HL-60 (cell line): Measurements from ENCODE around the gene ZNF804A.

ENCODE experiments used
- DNase-seq, 2 experiments: peaks; one replicate each; pipeline ENCODE4 v3.0.0-alpha.2; 2010 to 2020; ENCODE audit warnings: low read depth in 1 of 2, low spot score in 1 of 2
- H3K27ac ChIP-seq: fragments of 250-450 bp; sonication (Bioruptor Pico); replicated peaks from 2 replicates; pipeline ENCODE4 v1.5.1; 2020; ENCODE audit warnings: mild to moderate bottlenecking, moderate library complexity
- H3K27me3 ChIP-seq: fragments of 250-450 bp; sonication (Bioruptor Pico); 2 replicates; pipeline ENCODE4 v1.5.1; 2021; ENCODE audit warnings: mild to moderate bottlenecking, moderate library complexity; ENCODE audit not compliant: insufficient read depth, poor library complexity, severe bottlenecking
- H3K4me3 ChIP-seq: replicated peaks from 2 replicates; pipeline ENCODE4 v1.5.1; 2011; ENCODE audit warnings: mild to moderate bottlenecking, control low read depth, low read length; ENCODE audit not compliant: insufficient read depth
- GABPA ChIP-seq: IDR thresholded peaks from 2 replicates; pipeline ENCODE4 v1.6.1; 2012; ENCODE audit warnings: low read depth
- POLR2AphosphoS5 ChIP-seq: IDR thresholded peaks from 2 replicates; pipeline ENCODE4 v1.6.1; 2012; ENCODE audit warnings: low read depth
- REST ChIP-seq: IDR thresholded peaks from 2 replicates; pipeline ENCODE4 v1.6.1; 2012; ENCODE audit warnings: low read depth; ENCODE audit not compliant: insufficient replicate concordance
- SPI1 ChIP-seq: IDR thresholded peaks from 2 replicates; pipeline ENCODE4 v1.6.1; 2012; ENCODE audit warnings: low read depth, mild to moderate bottlenecking, borderline replicate concordance
- TF ChIP-seq, protein P1 (sequence below): IDR thresholded peaks from one replicate; pipeline ENCODE4 v1.5.1; 2011; ENCODE audit warnings: low read length, control low read depth, inconsistent platforms; ENCODE audit not compliant: insufficient read depth

Gene ZNF804A

GRCh38 chr2:184847331-184847730 lies 249.0 kb downstream of the ZNF804A start:
- Histone ChIP-seq H3K4me3 (no peak overlapping the region), H3K27me3 (no peaks in the 10 kb centered on the region), H3K27ac (no peak overlapping the region)
- TF ChIP-seq, protein P1, sequence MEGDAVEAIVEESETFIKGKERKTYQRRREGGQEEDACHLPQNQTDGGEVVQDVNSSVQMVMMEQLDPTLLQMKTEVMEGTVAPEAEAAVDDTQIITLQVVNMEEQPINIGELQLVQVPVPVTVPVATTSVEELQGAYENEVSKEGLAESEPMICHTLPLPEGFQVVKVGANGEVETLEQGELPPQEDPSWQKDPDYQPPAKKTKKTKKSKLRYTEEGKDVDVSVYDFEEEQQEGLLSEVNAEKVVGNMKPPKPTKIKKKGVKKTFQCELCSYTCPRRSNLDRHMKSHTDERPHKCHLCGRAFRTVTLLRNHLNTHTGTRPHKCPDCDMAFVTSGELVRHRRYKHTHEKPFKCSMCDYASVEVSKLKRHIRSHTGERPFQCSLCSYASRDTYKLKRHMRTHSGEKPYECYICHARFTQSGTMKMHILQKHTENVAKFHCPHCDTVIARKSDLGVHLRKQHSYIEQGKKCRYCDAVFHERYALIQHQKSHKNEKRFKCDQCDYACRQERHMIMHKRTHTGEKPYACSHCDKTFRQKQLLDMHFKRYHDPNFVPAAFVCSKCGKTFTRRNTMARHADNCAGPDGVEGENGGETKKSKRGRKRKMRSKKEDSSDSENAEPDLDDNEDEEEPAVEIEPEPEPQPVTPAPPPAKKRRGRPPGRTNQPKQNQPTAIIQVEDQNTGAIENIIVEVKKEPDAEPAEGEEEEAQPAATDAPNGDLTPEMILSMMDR: no peak
- no peak for TF ChIP-seq GABPA
- TF ChIP-seq REST: no peak
- no peak for TF ChIP-seq SPI1
- TF ChIP-seq POLR2AphosphoS5: no peak
- DNase-seq: no peak

- DNase-seq: no peak
- H3K27ac ChIP-seq: no peak overlapping the region
- no peaks in the 10 kb centered on the region for H3K27me3 ChIP-seq
- TF ChIP-seq, protein P1: no peak
- TF ChIP-seq REST (no peak), SPI1 (no peak)
- H3K4me3 ChIP-seq: no peak overlapping the region
Measured at GRCh38 chr2:184849516-184849915, 251.2 kb downstream of the ZNF804A start.

- Histone ChIP-seq H3K4me3 (no peak overlapping the region), H3K27ac (no peak overlapping the region), H3K27me3 (no peaks in the 10 kb centered on the region)
- no peak for DNase-seq
- TF ChIP-seq POLR2AphosphoS5 (no peak), REST (no peak), GABPA (no peak), SPI1 (no peak)
- TF ChIP-seq, protein P1: no peak
Measured at GRCh38 chr2:184851576-184851975, 253.2 kb downstream of the ZNF804A start.
